HepG2 (cell line): Measurements from ENCODE around the gene IL3.

ENCODE experiments used
- ATF2 ChIP-seq: sonication (generic); formaldehyde crosslinking; IDR thresholded peaks from 2 replicates; pipeline ENCODE4 v1.4.0; 2020; ENCODE audit warnings: missing genetic modification reagents
- CCAR2 ChIP-seq: fragments of 200-400 bp; formaldehyde crosslinking; optimal IDR thresholded peaks from 2 replicates; pipeline ENCODE3; 2018; ENCODE audit warnings: low read depth, mild to moderate bottlenecking, low read length, moderate library complexity
- CTCF ChIP-seq: sonication (generic); formaldehyde crosslinking; IDR thresholded peaks from 2 replicates; pipeline ENCODE4 v1.5.0; 2020; ENCODE audit warnings: mild to moderate bottlenecking, missing genetic modification reagents, moderate library complexity
- IKZF1 ChIP-seq: fragments of 450-650 bp; IDR thresholded peaks from 2 replicates; pipeline ENCODE4 v1.7.1; 2016
- PHF21A ChIP-seq: sonication (generic); formaldehyde crosslinking; IDR thresholded peaks from 2 replicates; pipeline ENCODE4 v1.5.0; 2020; ENCODE audit warnings: mild to moderate bottlenecking, missing genetic modification reagents
- RCOR2 ChIP-seq: IDR thresholded peaks from 2 replicates; pipeline ENCODE4 v1.6.1; 2016; ENCODE audit warnings: missing biosample characterization, missing genetic modification reagents
- ZFX ChIP-seq: sonication (generic); formaldehyde crosslinking; IDR thresholded peaks from 2 replicates; pipeline ENCODE4 v1.4.0; 2020; ENCODE audit warnings: mild to moderate bottlenecking, low read depth, missing genetic modification reagents, moderate library complexity
- ZNF232 ChIP-seq: sonication (generic); formaldehyde crosslinking; IDR thresholded peaks from 2 replicates; pipeline ENCODE4 v1.4.0; 2020; ENCODE audit warnings: missing genetic modification reagents, borderline replicate concordance
- ZNF501 ChIP-seq: sonication (generic); formaldehyde crosslinking; IDR thresholded peaks from 2 replicates; pipeline ENCODE4 v1.5.1; 2020; ENCODE audit warnings: mild to moderate bottlenecking, moderate library complexity, missing genetic modification reagents
- ZSCAN12 ChIP-seq: sonication (generic); formaldehyde crosslinking; IDR thresholded peaks from 2 replicates; pipeline ENCODE4 v1.9.0; 2021; ENCODE audit warnings: mild to moderate bottlenecking, missing genetic modification reagents

- no peak for TF ChIP-seq RCOR2 (CRISPR knock-in tag)
- no peak for TF ChIP-seq CCAR2
- no peak for TF ChIP-seq ZNF232 (CRISPR knock-in tag)
- no peak for TF ChIP-seq CTCF (CRISPR knock-in tag)
- TF ChIP-seq IKZF1 = no peak
- no peak for TF ChIP-seq ZNF501
- no peak for TF ChIP-seq PHF21A
- no peak for TF ChIP-seq ZFX (CRISPR knock-in tag)
- no peak for TF ChIP-seq ZSCAN12 (CRISPR knock-in tag)
- TF ChIP-seq ATF2 (CRISPR knock-in tag) = no peak
Observed at GRCh38 chr5:132100672-132101261, 40.3 kb downstream of the IL3 start.
